ENCODE results near the gene MAD2L2. TPM values are rescaled to one million over a fixed set of nuclear protein-coding genes. Genes with fewer than 3 reads are reported as not detected.
A peak's percentile ranks its signal among the peaks of the same experiment; 100 is the strongest.

MAD2L2 gene
- total and polyA plus RNA-seq, 9 of the 15 experiments (the other 6 are each of a cell fraction or from before 2014, with no cell fraction given): 12.4 to 286 (median 143) TPM

- no peak overlapping the region for H2AFZ ChIP-seq (ENCODE audit: low read depth, low read length)
- in situ Hi-C loops (cut with MboI) (no loop called here), intact Hi-C loops (cut with micrococcal nuclease) (loop anchor here (5.0 kb wide), 1 partner anchor 36 kb away; no protein-coding TSS in a partner anchor)
- H3K4me2 ChIP-seq (ENCODE audit: insufficient read depth, low read length): peak overlapping the region; percentile 65
- POLR2A ChIA-PET: interaction anchor here (0.6 to 3.8 kb wide), 17 partner anchors 7 to 238 kb away, joined by 3 to 40 read pairs (median 4); partner anchors contain the start of genes FBXO6 and MAD2L2
- peaks cover 8% of the 10 kb centered on the region for H4K20me1 ChIP-seq (replicated peaks; ENCODE audit: control insufficient read depth, insufficient read depth, low read length)
- peak overlapping the region; percentile 35 to 85; a peak in 3 of 4 replicates for H3K9ac ChIP-seq (ENCODE audit: insufficient read depth in 1 of 2, low read depth in 2 of 2, low read length in 2 of 2)
- BruUV-seq (replicated peaks): no TSS peak
- H3K4me3 ChIP-seq: no peak overlapping the region
- H3K27me3 ChIP-seq (ENCODE audit: control insufficient read depth in 2 of 2, insufficient read depth in 2 of 2, low read length in 2 of 2): no peaks in the 10 kb centered on the region
- no peaks in the 10 kb centered on the region for H3K9me3 ChIP-seq (replicated peaks; ENCODE audit: control insufficient read depth, insufficient read depth, low read depth, low read length)
- DNase-seq (ENCODE audit: extremely low read depth in 1 of 4, low spot score in 3 of 4): peak; percentile 66 to 87 (median 77)
- H3K4me1 ChIP-seq (replicated peaks in 1 of 2; ENCODE audit: control insufficient read depth in 2 of 2, insufficient read depth in 2 of 2, low read length in 2 of 2): peaks cover 20 to 57% of the 10 kb centered on the region in 2 experiments
- peaks cover 79% of the 10 kb centered on the region; the same call in 2 of the 3 replicates for H3K36me3 ChIP-seq (ENCODE audit: control insufficient read depth, insufficient read depth, low read length)
- H3K9me1 ChIP-seq (ENCODE audit: control insufficient read depth, insufficient read depth, low read length): peaks cover 8% of the 10 kb centered on the region
- peak; percentile 89 for FAIRE-seq
- no peaks in the 10 kb centered on the region; the same call in none of the 3 replicates for H3K79me2 ChIP-seq (ENCODE audit: control insufficient read depth, insufficient read depth, low read length)
- peak; percentile 82 for ATAC-seq
- 64% methylated on average over 14 of the region's 14 CpGs for WGBS (ENCODE audit: insufficient coverage, low coverage, missing lambda C conversion rate)
- CTCF ChIA-PET (ENCODE audit: low intra/inter-chr PET ratio): no interaction called here
- H3K27ac ChIP-seq (ENCODE audit: extremely low read depth, low read depth, low read length): peak overlapping the region; percentile 67
- TF ChIP-seq CREB3L1 (IDR thresholded peaks at IDR 0.05; ENCODE audit: borderline replicate concordance, low read depth) (no peak), RBM17 (IDR thresholded peaks at IDR 0.05; ENCODE audit: borderline replicate concordance, low read depth, low read length) (no peak), BRCA1 (IDR thresholded peaks at IDR 0.05) (no peak), BRCA1 (CRISPR knock-in tag; IDR thresholded peaks at IDR 0.05) (no peak), SETDB1 (IDR thresholded peaks at IDR 0.05; ENCODE audit: low read length) (no peak), TEAD4 (IDR thresholded peaks at IDR 0.05; ENCODE audit: low read length) (peak; percentile 95), TEAD4 (CRISPR knock-in tag; IDR thresholded peaks at IDR 0.05; ENCODE audit: borderline replicate concordance) (no peak), MAFK (IDR thresholded peaks at IDR 0.05; ENCODE audit: low read length) (no peak), SREBF2 (CRISPR knock-in tag; IDR thresholded peaks at IDR 0.05) (no peak), CLOCK (CRISPR knock-in tag; IDR thresholded peaks at IDR 0.05; ENCODE audit: borderline replicate concordance) (no peak), ZNF311 (CRISPR knock-in tag; IDR thresholded peaks at IDR 0.05) (no peak), CREB3 (tag; conservative IDR thresholded peaks at IDR 0.05; ENCODE audit: low read depth) (no peak), TOE1 (IDR thresholded peaks at IDR 0.05; ENCODE audit: borderline replicate concordance) (no peak), TOE1 (CRISPR knock-in tag; IDR thresholded peaks at IDR 0.05; ENCODE audit: borderline replicate concordance, low read depth) (peak; percentile 27; the same call in 1 of the 2 replicates), STAG1 (CRISPR knock-in tag; IDR thresholded peaks at IDR 0.05; ENCODE audit: borderline replicate concordance) (no peak), ZNF695 (CRISPR knock-in tag; IDR thresholded peaks at IDR 0.05) (no peak), SNIP1 (IDR thresholded peaks at IDR 0.05; ENCODE audit: low read depth) (no peak), ZNF699 (CRISPR knock-in tag; IDR thresholded peaks at IDR 0.05; ENCODE audit: insufficient replicate concordance) (no peak)
Observed at GRCh38 chr1:11671544-11672286, 9.2 kb downstream of the MAD2L2 start.
